DMS 273 treated with DMSO at 0.1 percent for 48 hours (cell line): ENCODE measurements around the gene PAK1.

Source experiments
- DNase-seq: peaks from one replicate; lab custom pipeline; 2025; lab: John Stamatoyannopoulos, UW

Gene PAK1

GRCh38 chr11:77474684-77475060, 778 bp upstream of the PAK1 start:
- no peak for DNase-seq

- DNase-seq: peak; percentile 1
These were observed 698 bp downstream of the PAK1 start for GRCh38 chr11:77472991-77473800.

DNA sequence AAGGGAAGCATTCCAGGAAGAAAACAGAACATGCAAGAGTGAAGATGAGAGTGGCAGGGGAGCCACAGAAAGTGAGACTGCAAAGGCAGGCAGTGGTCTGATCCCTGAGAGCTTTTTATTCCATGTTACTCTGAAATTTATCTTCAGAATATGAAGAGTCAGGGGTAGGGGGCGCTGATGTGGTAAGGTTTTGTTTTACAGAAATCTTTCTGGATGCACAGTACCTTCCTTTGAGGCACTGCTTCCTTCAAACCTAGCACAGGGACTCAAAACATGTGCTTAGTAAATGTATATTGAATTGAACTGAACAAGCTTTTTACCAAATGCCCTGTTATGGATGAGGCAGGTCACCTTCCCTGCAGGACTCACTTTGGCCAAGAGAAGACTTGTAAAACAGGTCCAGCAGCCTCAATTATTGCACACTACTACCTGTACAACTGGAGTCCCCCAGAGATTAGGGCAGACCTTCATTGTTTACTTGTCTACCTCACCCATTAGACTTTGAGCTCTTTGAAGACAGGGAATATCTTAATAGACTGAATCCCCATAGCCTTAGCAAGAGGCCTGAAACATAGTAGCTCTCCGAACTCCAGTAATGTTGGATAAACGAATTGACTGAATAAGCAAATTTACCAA, 2.2 kb downstream of the PAK1 start:
- DNase-seq: peak; percentile 5

DNA sequence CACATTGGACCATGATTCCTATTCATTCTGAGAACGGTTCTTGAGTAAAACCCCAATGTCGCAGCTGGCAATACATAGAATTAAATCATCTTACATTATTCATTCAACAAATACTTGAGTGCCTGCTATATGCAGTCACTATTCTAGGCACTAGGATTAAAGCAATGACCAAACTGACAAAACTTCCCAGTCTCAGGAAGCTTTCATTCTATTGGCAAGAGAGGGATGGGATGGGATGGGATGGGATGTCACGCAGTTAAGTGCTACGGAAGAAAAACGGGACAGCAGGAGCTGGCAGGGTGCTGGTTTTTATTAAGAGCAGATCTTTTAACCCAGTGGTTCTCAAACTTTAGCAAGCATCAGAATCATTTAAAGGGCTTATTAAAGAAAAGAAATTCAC, 2.9 kb downstream of the PAK1 start:
- no peak for DNase-seq

DNA sequence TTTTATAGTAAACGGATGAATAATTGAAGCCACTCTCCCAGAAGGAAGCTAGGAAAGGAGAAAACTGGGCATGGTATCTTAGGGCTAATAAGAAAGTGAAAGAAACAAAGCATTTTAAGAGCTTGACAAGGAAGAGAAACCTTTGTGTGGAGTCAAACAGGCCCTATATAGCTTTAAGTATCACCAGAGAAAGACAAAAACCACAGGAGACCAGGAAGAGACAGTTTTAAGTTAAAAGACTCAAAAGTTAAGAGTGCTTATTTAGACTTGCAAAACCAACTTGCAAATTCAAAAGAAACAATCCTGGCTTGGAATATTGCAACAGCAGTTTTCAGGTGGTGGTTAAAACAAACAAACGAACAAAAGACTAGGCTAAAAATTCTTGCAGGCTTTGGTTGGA, 3.4 kb downstream of the PAK1 start:
- DNase-seq: no peak

DNA sequence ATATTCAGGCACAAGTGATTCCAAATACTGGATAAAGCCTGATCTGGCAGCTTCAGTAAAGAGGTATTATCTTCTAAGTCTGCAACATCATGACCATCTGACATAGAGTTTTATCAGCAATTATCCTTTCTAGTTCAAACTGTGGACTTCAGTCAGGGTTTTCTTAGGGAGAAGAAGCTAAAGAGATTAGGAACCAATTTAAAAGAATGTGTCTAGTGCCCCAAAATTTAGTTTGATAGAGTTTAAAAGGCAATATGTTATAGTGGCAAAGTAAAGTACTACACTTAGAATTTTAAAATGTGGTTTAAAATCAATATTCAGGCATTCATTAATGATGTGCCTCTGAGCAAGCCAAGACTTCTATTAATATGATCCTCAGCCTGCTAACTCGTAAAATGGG, 5.4 kb downstream of the PAK1 start:
- no peak for DNase-seq

- DNase-seq: no peak
These were observed 5.9 kb downstream of the PAK1 start for GRCh38 chr11:77467993-77468392.

DNA sequence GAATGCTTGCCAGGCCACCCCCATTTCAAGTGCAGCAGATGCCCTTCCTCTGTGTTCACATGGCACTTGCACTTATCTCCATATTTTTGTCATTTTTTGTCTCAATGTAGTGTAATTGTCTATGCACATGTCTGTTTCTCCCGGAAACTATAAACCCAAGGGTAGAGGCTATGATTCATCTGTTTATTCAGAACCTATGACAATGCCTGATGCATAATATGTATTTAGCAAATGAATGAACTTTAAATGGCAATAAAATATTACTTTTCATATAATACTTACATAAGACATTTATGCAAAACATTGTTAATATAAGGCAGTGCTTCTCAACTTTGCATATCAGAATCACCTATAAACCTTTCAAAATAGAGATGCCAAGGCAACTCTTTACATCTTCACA, 6.7 kb downstream of the PAK1 start:
- no peak for DNase-seq

DNA sequence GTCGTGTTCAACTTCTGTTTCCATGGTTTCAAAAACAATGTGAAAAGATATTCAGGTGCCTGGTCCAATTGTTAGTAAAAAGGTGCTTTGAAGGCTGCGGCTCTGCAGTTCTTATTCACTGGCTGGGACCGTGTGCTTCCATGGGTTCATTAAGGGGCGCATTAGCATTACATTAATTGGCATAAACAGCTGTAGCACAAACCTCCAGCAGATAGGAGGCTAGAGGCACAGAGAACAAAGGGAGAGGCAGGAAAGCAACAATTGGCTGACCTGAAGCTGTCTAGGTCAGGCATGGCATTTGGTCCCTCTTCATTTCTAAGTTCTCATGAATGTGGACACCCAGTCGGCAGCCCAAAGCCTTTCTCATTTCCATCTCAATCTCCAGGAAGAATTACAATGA, 16.6 kb downstream of the PAK1 start:
- no peak for DNase-seq

DNA sequence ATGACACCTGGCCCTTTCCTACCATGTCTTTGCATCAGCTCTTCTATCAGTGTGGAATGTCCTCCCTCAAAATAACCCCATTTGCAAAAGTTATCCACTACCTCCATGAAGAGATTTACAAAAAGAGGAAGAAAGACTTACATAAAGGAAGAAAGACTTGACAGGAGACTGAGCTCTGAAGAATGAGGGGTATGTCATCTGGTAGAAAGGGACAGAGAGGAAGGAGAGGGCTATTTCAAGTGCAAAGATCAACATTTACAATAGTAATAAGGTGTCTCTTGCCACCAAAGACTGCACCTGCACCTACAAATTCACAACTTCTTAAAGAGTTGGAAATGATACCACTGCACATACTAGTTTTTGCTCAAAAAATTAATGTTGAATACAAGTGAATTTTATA, 18.2 kb downstream of the PAK1 start:
- no peak for DNase-seq

GRCh38 chr11:77454867-77455655, 18.8 kb downstream of the PAK1 start:
- DNase-seq: no peak

GRCh38 chr11:77450227-77450626, 23.7 kb downstream of the PAK1 start:
- no peak for DNase-seq

GRCh38 chr11:77449784-77450183, 24.1 kb downstream of the PAK1 start:
- no peak for DNase-seq

GRCh38 chr11:77449060-77449521, 24.8 kb downstream of the PAK1 start:
- no peak for DNase-seq

GRCh38 chr11:77448269-77448668, 25.6 kb downstream of the PAK1 start:
- no peak for DNase-seq

DNA sequence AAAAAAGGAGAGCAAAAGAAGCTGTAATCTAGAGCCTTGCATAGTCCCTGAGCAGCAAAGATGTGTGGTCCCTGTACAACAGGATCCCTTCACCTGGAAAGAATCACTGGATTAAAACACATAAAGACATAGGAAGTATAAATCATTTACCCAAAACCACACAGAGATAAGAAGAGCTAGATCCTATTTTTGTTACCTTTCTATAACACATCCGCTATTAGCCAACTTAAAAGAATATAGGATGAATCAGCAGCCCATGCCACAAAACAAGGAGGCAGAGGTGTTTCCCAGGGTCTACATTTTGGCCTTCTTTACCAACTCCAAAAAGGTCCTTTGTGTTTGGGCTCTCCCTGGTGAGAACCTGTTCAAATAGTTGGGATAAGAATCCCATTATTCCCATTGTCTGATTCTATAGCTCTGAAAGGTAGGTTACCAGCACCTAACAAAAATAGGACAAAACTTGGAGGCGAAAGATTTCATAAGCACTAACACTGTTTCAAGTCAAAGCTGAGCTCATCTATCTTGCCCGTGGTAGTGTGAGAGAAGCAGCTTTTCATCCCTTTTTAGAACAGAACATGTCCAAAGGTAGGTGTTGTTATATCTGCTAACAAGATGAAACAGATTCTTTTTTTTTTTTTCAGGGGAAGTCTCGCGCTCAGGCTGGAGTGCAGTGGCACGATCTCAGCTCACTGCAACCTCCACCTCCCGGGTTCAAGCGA, 26.8 kb downstream of the PAK1 start:
- DNase-seq: no peak

DNA sequence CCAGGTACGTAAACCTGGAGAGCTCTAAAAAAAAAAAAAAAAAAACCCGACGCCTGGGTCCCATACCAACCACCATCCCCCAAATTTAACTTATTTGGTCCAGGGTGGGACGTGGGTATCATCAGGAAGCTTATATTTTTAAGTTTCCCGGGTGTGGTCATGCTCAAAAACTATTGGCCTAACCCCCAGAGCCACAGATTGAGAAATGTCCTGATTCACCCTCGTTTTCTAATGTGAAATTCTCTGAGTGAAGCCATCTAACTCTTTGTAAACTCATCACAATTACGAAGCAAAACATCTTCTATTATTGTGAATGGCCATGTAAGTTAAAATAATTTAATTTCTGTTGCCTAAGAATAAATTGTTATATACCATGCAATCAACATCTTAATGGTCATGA, 29.6 kb downstream of the PAK1 start:
- DNase-seq: no peak

DNA sequence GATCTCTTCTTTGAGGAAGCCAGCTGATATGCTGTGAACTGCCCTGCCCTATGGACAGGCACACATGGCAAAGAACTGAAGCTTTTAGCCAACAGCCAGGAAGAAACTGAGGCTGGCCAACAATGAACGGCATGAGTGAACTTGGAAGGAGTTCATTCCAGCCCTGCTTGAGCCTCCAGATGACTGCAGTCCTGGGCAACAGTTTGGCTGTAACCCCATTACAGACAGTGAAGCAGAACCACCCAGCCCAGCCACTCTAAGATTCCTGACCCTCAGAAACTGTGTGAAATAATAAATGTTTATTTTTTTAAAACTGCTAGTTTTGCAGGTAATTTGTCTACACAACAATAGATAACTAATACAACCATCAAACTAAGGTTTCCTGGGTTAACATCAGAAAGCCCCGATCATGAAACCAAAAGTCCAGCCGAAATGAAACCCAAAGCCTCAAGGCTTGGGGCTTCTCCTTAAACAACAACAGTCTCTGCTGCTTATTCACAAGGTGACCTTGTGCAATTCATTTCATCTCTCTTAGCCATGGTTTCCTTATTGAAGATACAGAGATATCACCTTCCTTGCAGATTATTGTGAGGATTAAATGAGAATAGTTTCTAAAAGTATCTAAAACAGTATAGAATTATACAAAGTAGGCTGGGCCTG, 31.4 kb downstream of the PAK1 start:
- DNase-seq: no peak

- no peak for DNase-seq
These were observed 32.5 kb downstream of the PAK1 start for GRCh38 chr11:77441426-77441825.

GRCh38 chr11:77440678-77441077, 33.2 kb downstream of the PAK1 start:
- DNase-seq: no peak

GRCh38 chr11:77438487-77438886, 35.4 kb downstream of the PAK1 start:
- DNase-seq: no peak

DNA sequence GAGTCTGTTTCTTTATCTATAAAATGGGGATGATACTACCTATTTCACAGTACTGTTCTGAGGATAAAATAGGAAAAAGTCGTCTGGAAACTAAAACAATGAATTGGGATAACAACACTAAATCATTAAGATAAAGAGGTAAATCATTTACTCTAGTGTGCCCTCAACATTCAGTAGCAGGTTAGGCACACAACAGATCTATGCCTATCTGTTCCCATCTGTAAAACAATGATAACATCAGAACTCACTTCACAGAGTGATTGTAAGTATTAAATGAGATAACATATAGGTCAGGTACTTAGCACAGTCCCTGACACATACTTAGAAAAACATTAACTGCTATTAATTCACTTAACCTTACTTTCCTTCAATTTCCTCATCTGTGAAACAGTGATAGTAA, 36.9 kb downstream of the PAK1 start:
- no peak for DNase-seq
